Stimulated activated CD4-positive, alpha-beta T cell treated with anti-CD3 and anti-CD28 coated beads, Interleukin-4, amount 100 ng/mL, for 48 hours (primary cell): ENCODE results near the gene TRIM68.

Experiments used
- DNase-seq, 2 donors: peaks; one replicate each; pipeline ENCODE4 v3.0.0-alpha.2; 2020; ENCODE audit warnings: low read depth in 2 of 2

The TRIM68 gene, protein sequence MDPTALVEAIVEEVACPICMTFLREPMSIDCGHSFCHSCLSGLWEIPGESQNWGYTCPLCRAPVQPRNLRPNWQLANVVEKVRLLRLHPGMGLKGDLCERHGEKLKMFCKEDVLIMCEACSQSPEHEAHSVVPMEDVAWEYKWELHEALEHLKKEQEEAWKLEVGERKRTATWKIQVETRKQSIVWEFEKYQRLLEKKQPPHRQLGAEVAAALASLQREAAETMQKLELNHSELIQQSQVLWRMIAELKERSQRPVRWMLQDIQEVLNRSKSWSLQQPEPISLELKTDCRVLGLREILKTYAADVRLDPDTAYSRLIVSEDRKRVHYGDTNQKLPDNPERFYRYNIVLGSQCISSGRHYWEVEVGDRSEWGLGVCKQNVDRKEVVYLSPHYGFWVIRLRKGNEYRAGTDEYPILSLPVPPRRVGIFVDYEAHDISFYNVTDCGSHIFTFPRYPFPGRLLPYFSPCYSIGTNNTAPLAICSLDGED

DNA sequence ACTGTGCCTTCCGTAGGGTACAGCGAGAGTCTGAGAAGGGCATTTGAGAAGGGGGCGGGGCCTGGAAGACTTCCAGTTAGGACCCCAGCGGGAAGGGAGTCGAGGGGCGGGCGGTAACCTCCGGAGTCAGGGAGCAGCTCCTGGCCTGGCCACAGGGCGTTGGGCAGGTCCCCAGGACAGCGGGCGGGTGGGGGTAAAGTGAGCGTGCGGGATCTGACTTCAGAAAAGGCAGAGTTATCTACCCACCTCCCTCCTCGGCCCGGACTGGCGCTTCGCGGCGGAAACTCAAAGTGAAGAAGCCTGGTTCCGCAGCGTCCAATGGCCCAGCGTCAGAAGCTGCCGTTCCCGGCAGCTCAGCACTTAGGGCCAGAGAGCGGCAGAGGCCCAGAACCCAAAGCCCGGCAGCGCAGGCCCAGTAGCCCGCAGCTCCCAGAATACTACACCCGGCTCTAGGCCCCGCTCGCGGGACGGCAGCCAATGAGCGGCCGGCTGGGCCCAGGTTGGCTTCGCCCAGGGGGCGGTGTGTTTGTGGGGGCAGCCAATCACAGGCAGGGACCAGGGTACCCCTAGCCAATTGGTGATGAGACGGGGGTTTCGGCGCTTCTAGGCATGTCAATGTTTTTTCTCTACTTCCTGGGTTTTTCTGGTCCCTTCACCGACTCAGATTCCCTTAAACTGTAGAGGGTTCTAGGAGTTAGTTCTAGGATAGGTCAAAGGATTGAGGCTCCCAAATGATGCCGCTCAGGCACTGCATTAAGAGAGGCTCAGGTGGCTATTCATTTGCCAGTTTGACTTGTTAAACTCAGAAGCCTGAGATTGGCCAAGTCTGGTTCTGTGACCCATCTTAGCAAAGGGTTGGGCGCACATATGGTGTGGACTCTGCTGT lies at the start of gene TRIM68:
Gene TRIM68, minus strand, starts transcription at position 451 of the 886 bp plus-strand sequence. CDS start 2,727 bp downstream, outside the sequence.
- peak; percentile 85 to 92 for DNase-seq

DNA sequence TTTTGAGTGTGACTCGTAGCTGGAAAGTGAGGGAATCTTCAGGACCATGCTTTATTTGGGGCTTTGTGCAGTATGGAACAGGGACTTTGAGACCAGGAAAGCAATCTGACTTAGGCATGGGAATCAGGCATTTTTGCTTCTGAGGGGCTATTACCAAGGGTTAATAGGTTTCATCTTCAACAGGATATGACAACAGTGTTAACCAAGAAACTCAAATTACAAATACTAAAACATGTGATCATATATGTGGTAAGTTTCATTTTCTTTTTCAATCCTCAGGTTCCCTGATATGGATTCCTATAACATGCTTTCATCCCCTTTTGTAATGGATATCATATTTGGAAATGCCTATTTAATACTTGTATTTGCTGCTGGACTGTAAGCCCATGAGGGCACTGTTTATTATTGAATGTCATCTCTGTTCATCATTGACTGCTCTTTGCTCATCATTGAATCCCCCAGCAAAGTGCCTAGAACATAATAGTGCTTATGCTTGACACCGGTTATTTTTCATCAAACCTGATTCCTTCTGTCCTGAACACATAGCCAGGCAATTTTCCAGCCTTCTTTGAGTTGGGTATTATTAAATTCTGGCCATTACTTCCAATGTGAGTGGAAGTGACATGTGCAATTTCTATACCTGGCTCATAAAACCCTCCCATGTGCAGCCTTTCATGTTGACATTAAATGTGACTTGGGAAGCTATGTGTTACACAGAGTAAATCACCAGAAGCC lies 46.8 kb upstream of the TRIM68 start:
- no peak for DNase-seq

DNA sequence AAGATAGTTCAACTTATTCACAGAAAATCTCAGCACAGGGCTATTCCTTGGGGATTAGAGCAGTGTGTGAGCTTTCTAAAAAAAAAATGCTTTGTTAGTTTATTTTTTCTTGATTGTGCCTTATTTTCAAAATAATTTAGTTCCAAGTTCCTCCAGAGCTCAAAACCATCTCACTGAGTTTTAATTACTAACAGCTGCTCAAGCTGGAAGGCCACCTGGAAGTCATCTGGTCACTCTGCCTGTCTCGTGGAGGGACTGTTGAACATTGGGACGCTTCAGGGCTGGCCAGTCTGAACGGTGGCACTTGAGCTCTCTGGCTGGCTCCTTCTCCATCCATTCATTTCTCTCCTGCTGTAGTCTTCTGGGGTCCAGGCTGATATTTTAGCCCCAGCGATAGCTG lies 39.7 kb upstream of the TRIM68 start:
- no peak for DNase-seq

DNA sequence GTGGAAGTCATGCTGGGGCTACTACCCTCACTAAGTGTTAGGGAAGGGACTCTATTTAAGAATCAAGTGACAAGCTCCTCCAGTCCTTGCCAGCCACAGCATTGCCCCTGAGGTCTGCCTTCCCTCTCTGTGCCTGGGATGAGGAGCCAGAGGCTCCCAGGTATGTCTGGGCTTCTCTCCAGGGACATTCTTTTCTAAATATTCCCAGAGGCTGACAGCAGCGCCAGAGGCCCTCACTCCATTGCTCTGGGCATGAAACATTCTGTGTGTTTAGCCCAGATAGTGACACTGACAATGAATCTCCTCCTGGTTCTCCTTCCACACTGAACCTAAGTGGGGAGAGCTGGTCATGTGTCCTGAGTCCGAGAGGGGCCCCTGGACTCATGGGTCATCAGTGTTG lies 37.9 kb upstream of the TRIM68 start:
- DNase-seq = no peak

DNA sequence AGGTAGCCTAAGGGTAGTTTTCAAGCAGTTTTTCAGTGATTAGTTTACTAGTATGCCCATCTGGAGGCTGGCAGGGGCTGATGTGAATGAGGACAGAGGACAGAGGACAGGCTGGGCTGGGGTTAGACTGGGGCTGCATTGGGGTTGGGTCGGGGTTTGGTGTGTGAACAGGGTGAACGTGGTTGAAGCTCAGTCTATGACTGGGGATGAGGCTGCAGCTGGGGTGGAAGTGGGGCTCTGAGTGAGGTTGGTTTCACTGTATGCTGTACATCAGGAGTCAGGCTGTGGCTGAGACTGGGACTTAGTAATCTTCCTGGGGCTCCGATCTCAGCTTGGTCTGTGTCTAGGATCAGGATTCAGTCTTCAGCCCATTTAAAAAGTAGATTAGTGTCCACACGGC lies 36.2 kb upstream of the TRIM68 start:
- DNase-seq = no peak

DNA sequence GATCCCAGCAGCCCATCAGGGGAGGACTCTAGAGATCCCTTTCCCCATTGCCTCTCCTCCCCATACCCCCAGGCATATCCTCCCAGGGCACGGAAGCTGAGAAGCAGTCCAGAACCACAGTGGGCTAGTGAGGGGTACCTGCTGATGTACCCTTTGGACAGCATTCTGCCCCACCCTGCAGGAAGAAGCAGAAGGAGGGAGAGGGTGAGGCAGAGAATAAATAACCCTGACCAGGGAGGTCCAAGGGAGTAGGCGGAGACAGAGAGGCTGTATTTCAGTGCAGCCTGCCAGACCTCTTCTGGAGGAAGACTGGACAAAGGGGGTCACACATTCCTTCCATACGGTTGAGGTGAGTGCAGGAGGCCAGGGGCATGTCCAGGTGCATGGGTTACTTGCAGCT lies 35.7 kb upstream of the TRIM68 start, which contains the start of gene OR51E1:
Gene OR51E1, plus strand, starts transcription at position 301 of the 400 bp plus-strand sequence. CDS start 8,545 bp downstream, outside the sequence.
- DNase-seq = no peak

DNA sequence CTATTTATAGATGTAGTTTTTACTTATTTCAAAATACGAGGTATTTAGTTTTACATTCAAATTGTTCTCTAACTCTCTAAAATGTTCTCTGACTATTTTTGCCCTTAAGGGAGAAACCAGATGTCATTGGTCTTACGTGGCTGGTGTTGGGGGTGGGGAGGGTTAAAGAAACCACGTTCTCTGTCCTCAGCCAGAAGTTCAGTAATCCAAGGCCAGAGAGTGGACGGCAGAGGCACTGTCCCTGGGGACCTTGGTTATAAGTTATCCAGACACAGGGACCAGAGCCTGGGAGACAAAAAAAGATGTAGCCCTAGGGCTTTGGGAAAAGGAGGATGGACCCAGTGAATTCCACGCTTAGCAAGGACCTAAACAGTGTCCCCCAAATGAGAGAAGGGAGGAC lies 35.0 kb upstream of the TRIM68 start:
- no peak for DNase-seq

DNA sequence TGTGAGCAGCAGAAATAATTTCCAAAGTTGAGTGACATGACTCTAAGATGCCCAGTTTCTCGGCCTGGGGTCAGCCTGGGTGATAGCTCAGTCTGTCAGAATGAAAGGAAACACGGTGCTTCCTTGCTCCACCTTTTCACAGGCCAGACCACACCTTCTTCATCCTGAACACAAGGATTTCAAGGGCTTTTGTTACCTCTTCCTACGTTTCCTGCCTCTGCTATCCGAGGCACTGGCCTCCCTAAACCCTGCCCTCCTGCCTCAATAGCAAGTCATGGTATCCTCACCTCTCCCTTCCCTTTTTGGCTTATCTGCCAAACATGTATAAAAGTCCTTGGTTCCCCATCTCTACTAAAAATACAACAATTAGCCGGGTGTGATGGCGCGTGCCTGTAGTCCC lies 34.0 kb upstream of the TRIM68 start:
- DNase-seq = no peak

DNA sequence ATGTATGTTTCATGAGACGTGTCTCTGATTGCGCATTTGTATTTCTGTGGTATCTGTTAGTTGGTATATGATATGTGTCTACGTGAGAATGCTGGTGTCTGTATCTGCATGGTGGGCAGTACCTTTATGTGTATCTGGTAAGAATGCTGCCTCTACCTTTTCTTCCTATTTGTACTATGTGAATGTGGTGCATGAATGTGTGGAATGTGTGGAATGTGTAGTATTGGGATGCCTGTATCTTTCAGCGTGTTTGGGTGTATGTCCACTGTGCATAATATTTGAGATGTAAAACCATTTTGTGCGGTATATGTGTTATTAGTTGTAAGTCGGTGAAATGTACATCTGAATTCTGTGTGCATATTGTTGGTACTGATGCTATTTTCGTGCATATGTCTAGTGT lies 33.5 kb upstream of the TRIM68 start:
- DNase-seq = no peak

DNA sequence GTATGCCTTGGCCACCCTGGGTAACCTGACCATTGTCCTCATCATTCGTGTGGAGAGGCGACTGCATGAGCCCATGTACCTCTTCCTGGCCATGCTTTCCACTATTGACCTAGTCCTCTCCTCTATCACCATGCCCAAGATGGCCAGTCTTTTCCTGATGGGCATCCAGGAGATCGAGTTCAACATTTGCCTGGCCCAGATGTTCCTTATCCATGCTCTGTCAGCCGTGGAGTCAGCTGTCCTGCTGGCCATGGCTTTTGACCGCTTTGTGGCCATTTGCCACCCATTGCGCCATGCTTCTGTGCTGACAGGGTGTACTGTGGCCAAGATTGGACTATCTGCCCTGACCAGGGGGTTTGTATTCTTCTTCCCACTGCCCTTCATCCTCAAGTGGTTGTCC lies 31.9 kb upstream of the TRIM68 start:
- DNase-seq = no peak

DNA sequence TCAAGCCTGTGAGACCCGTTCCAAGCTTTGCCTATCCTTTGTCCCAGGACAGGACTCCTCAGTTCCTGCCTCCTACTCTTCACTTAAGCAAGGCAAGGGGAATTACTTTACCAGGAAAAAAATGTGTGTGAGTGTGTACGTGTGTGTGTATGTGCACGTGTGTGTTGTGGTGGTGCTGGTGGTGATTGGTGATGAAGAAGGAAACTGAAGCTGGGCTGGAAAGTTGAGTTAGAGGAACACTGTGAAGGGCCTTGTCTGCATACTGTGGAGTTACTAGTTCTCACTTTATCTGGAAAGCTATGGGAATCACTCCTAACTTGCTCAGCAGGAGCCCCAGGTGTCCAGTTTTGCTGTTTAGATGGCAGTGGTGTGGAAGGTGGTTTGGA lies 29.6 kb upstream of the TRIM68 start:
- DNase-seq = no peak

DNA sequence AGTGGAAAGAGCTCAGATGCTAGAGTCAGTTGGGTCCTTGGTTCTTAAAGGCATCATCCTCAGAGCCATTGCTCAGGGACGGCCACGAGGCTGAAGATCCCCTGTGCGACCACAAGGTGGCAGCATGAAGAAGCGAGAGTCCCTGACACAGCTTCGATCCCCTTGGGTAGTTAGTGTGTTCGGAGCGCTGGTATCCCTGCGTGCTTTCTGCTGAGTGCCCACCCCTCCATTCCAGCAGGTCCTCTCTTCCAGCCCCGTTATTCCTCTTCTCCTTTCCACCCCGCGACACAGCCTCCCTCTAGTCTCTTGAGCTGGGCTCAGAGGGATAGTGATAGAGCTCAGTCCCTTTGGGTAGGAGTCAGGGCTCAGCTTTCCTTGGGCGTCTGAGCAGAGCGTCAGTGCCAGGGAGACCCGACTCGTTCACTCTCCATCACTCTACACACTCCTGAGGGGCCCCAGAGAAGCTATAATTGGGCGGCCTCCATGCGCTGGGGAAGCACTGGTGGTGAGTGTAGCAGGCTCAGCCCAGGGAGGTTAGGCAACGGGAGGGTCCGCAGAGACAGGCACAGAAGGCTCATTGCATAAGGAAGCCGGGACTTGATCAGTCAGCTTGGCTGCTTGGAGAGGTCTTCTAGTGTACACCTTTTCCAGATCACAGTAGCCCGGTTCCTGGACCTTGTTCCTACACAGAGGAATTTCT lies 29.1 kb upstream of the TRIM68 start, which contains the start of gene OR51D1:
Gene OR51D1, plus strand, starts transcription at position 516 of the 700 bp plus-strand sequence. CDS start 2,314 bp downstream, outside the sequence.
- DNase-seq = peak; percentile 45 to 64

DNA sequence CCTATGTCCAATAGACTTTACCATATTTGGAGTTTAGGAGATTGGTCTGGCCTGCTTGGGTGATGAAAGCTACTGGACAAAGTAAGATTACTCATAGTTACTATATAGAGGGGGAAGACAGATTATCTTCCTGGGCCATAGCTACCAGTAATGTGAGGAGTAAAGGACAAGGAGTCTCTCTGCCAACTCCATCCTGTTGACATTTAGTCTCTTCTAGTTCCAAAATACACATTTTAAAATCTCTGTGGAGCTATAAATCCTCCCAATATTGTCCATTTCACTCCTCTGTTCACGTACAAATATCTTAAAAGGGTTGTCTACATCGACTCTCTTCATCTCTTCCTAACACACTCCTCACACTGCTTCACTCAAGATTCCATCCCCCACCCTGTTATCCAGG lies 28.1 kb upstream of the TRIM68 start:
- DNase-seq = no peak

DNA sequence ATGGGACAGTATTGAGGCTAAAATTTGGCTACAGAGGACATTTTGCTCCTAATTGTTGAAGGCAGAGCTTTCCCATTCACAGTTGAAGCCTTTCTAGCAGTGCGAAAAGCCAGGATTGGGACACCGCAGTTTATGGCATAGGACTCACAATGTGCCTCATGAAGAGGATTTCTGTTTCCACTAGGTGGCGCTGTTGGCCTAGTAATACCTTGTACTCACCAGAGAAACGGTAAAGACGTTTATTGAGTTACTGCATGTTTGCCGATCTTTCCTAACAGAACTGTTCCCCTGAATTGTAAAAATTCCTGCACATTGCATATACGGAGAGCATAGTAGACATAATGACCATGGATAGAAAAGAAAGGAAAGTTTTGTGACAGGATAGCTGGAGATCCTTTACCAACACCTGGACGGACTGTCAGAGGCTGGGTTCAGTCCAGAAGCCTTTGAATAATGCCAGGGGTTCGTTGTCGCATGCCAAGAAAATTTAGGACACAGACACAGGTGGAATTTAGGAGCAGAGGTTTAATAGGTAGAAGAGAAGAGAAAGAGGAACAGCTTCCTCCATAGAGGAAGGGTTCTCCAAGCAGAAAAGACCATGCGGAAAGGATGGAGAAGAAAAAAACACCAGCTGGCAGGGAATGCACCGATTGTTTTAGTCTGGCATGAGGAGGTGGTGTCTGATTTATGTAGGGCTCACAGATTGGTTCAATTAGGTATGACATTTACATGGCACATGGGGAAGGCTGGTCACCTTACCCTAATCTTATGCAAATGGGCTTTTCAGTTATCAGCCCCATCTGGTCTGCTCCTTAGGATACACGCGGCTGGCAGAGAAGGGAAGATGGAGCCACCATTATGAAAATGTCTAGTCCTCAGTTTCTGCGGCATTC lies 18.4 kb upstream of the TRIM68 start:
- DNase-seq = peak; percentile 54 to 57

DNA sequence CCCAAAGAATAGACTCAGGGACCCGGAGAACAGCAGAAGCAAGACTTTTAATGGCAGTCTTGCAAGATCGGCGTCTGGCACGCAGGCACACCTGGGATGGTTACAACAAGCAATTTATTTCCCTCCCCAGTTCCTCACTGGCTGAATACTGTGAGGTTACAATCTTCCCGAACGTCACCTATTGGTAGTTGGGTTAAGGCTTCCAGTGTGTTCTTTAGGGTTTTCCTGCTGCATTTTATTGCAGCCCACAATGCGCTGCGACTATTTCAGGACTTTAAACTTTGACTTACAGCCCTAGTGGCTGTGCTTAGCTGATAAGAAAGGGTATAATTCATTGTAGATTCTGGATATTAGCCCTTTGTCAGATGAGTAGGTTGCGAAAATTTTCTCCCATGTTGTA lies 11.5 kb upstream of the TRIM68 start:
- DNase-seq = no peak

DNA sequence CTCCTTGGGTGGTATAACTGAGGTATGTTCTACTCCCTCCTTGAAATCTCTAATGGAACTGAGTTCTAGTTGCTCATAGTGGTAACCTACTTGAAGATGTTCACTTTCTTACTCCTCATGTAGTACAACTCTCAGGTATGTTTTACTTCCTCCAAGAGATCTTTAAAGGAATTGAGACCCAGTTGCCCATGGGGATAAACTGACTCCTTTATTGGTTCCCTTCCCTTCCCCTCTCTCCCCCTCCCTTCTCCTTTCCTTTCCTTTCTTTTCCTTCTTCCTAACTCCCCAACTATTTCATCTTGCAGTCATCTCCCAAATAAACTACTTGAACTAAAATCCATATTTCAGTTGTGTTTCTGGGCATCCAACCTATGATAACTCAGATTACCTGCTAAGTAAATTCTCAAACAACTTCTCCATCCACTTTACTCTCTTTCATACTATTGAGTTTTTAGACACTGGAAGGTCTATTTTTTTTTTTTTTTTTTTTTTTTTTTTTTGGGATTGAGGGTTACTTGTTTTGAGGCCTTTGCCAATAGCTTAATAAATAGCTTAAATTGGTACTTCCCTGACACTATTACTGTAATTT lies 7.9 kb upstream of the TRIM68 start:
- no peak for DNase-seq

DNA sequence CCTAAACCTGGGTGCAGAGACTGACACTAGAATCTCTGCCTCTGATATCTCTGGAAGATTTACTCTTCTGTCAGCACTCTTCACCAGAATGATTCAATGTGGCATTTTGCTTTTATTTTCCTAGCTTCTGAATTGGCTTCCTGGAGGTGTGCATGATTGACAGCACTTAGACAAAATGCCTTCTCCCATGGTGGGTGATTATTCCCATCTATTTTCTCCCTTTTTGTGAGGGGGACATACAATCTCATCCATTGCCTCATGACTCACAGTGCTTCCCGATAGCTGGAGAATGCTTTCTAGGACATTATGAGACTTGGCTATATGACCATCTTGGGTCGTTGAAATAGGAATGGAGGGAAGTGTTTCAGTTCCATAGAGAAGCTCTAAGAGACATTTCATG lies 4.0 kb upstream of the TRIM68 start:
- DNase-seq = no peak

DNA sequence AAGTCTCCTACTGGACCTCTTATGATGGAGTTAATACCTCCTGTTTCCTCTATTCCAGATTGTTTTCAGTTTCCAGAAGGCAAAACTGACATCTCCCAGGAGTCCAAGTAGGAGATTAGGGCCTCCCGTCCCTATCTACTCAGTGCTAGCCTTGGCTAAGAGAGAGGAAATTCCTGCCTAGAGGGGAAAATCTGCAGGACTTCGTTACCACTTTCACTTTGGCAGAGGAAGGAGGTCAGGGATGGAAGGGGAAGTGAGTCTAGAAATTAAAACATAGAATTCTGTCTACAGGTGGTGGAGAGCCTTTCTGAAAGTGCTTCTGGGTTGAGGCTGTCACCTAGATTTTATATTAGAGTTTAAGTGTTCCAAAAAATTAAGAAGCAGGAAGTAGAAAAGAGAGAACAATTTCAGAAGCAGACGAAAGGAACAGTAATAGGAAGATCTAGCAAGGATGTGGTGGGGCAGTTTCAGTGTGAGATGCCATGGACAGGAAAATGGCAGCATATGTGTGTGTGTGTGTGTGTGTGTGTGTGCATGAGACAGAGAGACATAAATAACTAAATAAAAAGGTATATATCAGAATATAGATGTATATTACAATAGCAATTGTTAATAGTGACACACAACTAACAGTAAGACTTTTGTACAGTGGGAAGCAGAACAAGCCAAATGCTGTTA lies 2.4 kb upstream of the TRIM68 start:
- DNase-seq = no peak

DNA sequence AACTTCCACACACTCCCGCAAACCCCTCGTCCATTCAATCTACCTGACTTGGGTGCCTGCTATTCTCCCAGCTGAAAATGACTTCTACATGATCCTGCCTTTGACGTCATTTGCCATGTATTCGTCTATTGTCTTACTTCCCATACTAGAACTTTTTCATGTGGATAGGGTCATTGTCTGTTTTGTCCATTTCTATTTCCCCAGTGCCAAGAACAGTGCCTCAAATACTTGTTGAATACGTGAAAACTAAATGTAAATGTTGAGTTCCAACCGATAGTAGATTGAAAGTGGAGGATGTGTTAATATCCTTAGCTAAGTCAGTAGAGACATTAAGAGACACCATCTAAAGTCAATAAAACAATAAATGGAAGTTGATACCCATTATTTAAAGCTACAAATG lies 935 bp downstream of the TRIM68 start:
- no peak for DNase-seq
